H1 (cell line): ENCODE data around the gene ABCF2.

ENCODE experiments used
- BRCA1 ChIP-seq: IDR thresholded peaks from 2 replicates; pipeline ENCODE4 v1.6.1; 2012; ENCODE audit warnings: low read depth, low read length, improper control_type of control experiment
- CREB1 ChIP-seq: IDR thresholded peaks from 2 replicates; pipeline ENCODE4 v1.6.1; 2012; ENCODE audit warnings: inconsistent platforms
- GABPA ChIP-seq: IDR thresholded peaks from 2 replicates; pipeline ENCODE4 v1.6.1; 2011; ENCODE audit warnings: mild to moderate bottlenecking, low read length, moderate library complexity, borderline replicate concordance; ENCODE audit not compliant: insufficient read depth
- POLR2A ChIP-seq, 2 experiments: IDR thresholded peaks; 1 replicate in 1 of 2; 2 replicates in 1 of 2; pipeline ENCODE4 v1.6.1; 2011; ENCODE audit warnings: low read depth in 2 of 2, low read length in 2 of 2, mild to moderate bottlenecking in 2 of 2; ENCODE audit errors: control extremely low read depth in 1 of 2
- POLR2AphosphoS5 ChIP-seq: IDR thresholded peaks from 2 replicates; pipeline ENCODE4 v1.6.1; 2011; ENCODE audit warnings: low read depth, low read length
- RBBP5 ChIP-seq: IDR thresholded peaks from 2 replicates; pipeline ENCODE4 v1.7.1; 2012; ENCODE audit warnings: low read depth, mild to moderate bottlenecking, inconsistent platforms, low read length, moderate library complexity, borderline replicate concordance
- RNF2 ChIP-seq: fragments of 200-900, 300-1000 bp; sonication (generic); IDR thresholded peaks from 2 replicates; pipeline ENCODE4 v1.7.1; 2016; ENCODE audit warnings: borderline replicate concordance, low read depth, mild to moderate bottlenecking, antibody characterized with exemption, low read length; ENCODE audit not compliant: poor library complexity, severe bottlenecking; ENCODE audit errors: missing control alignments
- RXRA ChIP-seq: IDR thresholded peaks from 2 replicates; pipeline ENCODE4 v1.6.1; 2011; ENCODE audit warnings: low read depth, mild to moderate bottlenecking, low read length, moderate library complexity; ENCODE audit not compliant: insufficient read depth
- SP4 ChIP-seq: IDR thresholded peaks from 2 replicates; pipeline ENCODE4 v1.6.1; 2012; ENCODE audit warnings: low read length, inconsistent platforms
- SRF ChIP-seq: IDR thresholded peaks from 2 replicates; pipeline ENCODE4 v1.6.1; 2011; ENCODE audit warnings: mild to moderate bottlenecking, low read depth, low read length, moderate library complexity
- ZNF274 ChIP-seq: IDR thresholded peaks from 2 replicates; pipeline ENCODE4 v1.7.0; 2012; ENCODE audit warnings: low read length, borderline replicate concordance; ENCODE audit errors: extremely low read depth
- TF ChIP-seq, protein P1 (sequence below), 3 experiments: IDR thresholded peaks; 1 replicate in 2 of 3; 2 replicates in 1 of 3; pipeline versions ENCODE4 v1.5.1 to v1.6.1; 2011; ENCODE audit warnings: low read length in 3 of 3, mild to moderate bottlenecking in 3 of 3, inconsistent platforms in 2 of 3, low read depth in 1 of 3, moderate library complexity in 1 of 3; ENCODE audit not compliant: insufficient read depth in 1 of 3; ENCODE audit errors: control extremely low read depth in 1 of 3

DNA sequence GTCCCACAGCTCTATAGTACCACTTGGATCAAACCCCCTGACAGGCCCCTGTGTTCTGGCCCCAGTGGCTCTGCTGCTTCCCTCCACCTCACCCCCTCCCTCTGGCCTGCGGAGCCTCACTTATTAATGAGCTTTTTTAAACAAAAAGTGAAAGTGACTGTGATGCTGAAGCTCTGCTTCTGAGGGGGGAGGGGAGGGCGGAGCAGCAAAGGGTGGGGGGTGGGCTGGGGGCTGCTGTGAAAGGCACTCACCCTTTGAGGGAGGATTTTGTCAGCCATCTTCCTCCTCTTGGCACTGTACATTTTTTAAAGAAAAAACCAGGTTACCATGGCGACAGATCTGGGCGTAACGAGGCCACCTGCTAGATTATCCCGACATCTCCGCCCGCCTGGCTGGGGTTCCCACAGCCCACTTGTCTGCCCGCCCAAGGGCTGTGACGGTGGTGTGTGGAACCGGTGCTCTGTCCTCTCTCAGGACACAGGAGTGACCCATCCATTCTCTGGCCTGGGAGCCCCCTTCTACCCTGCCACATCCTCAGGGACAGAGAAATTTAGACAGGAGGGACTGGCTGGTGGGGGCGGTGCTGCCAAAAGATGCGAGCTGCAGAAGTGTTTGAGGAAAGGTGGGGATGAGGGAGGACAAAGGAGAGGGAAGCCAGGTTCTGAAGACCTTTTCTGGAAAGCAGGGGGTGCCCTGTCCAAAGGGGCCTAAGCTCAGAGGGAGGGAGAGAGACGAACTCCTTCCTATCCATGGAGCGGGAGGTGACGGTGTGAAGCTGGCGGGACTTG, 16.6 kb upstream of the ABCF2 start:
- TF ChIP-seq RXRA (no peak), CREB1 (no peak), GABPA (no peak), POLR2AphosphoS5 (no peak), RBBP5 (no peak), POLR2A (IDR thresholded peaks at IDR 0.05; ENCODE audit: control extremely low read depth in 1 of 2, low read depth in 2 of 2, low read length in 2 of 2) (no peak), ZNF274 (no peak), SP4 (no peak), BRCA1 (no peak), SRF (no peak), RNF2 (no peak)
- TF ChIP-seq, protein P1, sequence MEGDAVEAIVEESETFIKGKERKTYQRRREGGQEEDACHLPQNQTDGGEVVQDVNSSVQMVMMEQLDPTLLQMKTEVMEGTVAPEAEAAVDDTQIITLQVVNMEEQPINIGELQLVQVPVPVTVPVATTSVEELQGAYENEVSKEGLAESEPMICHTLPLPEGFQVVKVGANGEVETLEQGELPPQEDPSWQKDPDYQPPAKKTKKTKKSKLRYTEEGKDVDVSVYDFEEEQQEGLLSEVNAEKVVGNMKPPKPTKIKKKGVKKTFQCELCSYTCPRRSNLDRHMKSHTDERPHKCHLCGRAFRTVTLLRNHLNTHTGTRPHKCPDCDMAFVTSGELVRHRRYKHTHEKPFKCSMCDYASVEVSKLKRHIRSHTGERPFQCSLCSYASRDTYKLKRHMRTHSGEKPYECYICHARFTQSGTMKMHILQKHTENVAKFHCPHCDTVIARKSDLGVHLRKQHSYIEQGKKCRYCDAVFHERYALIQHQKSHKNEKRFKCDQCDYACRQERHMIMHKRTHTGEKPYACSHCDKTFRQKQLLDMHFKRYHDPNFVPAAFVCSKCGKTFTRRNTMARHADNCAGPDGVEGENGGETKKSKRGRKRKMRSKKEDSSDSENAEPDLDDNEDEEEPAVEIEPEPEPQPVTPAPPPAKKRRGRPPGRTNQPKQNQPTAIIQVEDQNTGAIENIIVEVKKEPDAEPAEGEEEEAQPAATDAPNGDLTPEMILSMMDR (IDR thresholded peaks at IDR 0.05; ENCODE audit: control extremely low read depth in 1 of 3, insufficient read depth in 1 of 3, low read depth in 1 of 3, low read length in 3 of 3) = no peak
